Measurements from ENCODE around the gene CCDC6. TPM values are rescaled to one million over a fixed set of nuclear protein-coding genes. Genes with fewer than 3 reads are reported as not detected.
A peak's percentile ranks its signal among the peaks of the same experiment; 100 is the strongest.

The CCDC6 gene
- total RNA-seq, 2 donors from 2014 or later: 65.8 to 91.0 TPM

GRCh38 chr10:59909815-59910214 lies 3.5 kb upstream of the CCDC6 start:
- no peak overlapping the region for H3K9ac ChIP-seq (ENCODE audit: low read depth in 2 of 2, low read length in 2 of 2)
- no peak overlapping the region for H3K27ac ChIP-seq
- H3K4me1 ChIP-seq: no peaks in the 10 kb centered on the region
- no peak for DNase-seq
- H3K36me3 ChIP-seq: no peaks in the 10 kb centered on the region
- intact Hi-C loops (cut with DNase I): loop anchor here (10.0 kb wide), 1 partner anchor 125 kb away; no protein-coding TSS in a partner anchor
- no peaks in the 10 kb centered on the region for H3K9me3 ChIP-seq
- no peak for TF ChIP-seq CTCF (IDR thresholded peaks at IDR 0.05)
- no peaks in the 10 kb centered on the region for H3K27me3 ChIP-seq
- no peak overlapping the region for H3K4me3 ChIP-seq

- no peaks in the 10 kb centered on the region for H3K9me3 ChIP-seq
- no peaks in the 10 kb centered on the region for H3K27me3 ChIP-seq
- DNase-seq: no peak
- TF ChIP-seq CTCF (IDR thresholded peaks at IDR 0.05): no peak
- H3K4me1 ChIP-seq: no peaks in the 10 kb centered on the region
- H3K27ac ChIP-seq: peak overlapping the region; percentile 93
- H3K4me3 ChIP-seq: peak overlapping the region; percentile 27
- peak overlapping the region in 1 of 2 donors; percentile 100 for H3K9ac ChIP-seq (ENCODE audit: low read depth in 2 of 2, low read length in 2 of 2)
- intact Hi-C loops (cut with DNase I): loop anchor here (10.0 kb wide), 1 partner anchor 126 kb away; no protein-coding TSS in a partner anchor
- H3K36me3 ChIP-seq: no peaks in the 10 kb centered on the region
Observed at GRCh38 chr10:59908808-59909143, 2.4 kb upstream of the CCDC6 start.

- intact Hi-C loops (cut with DNase I): loop anchor here (10.0 kb wide), 1 partner anchor 127 kb away; no protein-coding TSS in a partner anchor
- TF ChIP-seq CTCF (IDR thresholded peaks at IDR 0.05): no peak
- Histone ChIP-seq H3K36me3 (no peaks in the 10 kb centered on the region), H3K27ac (peak overlapping the region; percentile 93), H3K27me3 (no peaks in the 10 kb centered on the region), H3K9ac (ENCODE audit: low read depth in 2 of 2, low read length in 2 of 2) (peak overlapping the region; percentile 61 to 100), H3K9me3 (no peaks in the 10 kb centered on the region), H3K4me3 (peak overlapping the region; percentile 27), H3K4me1 (no peaks in the 10 kb centered on the region)
- peak; percentile 86 for DNase-seq
Observed at GRCh38 chr10:59907918-59908807, 1.8 kb upstream of the CCDC6 start.

- TF ChIP-seq CTCF (IDR thresholded peaks at IDR 0.05): no peak
- Histone ChIP-seq H3K36me3 (no peaks in the 10 kb centered on the region), H3K27me3 (no peaks in the 10 kb centered on the region), H3K27ac (peak overlapping the region; percentile 93), H3K4me3 (peak overlapping the region; percentile 85), H3K4me1 (no peaks in the 10 kb centered on the region), H3K9ac (ENCODE audit: low read depth in 2 of 2, low read length in 2 of 2) (peak overlapping the region in 1 of 2 donors; percentile 100), H3K9me3 (no peaks in the 10 kb centered on the region)
- DNase-seq: no peak
- intact Hi-C loops (cut with DNase I): loop anchor here (10.0 kb wide), 1 partner anchor 127 kb away; no protein-coding TSS in a partner anchor
Observed at GRCh38 chr10:59907537-59907917, 1.2 kb upstream of the CCDC6 start.

GRCh38 chr10:59905731-59906416 lies 482 bp downstream of the CCDC6 start:
- no peak for TF ChIP-seq CTCF (IDR thresholded peaks at IDR 0.05)
- Histone ChIP-seq H3K27me3 (no peaks in the 10 kb centered on the region), H3K27ac (peak overlapping the region; percentile 93), H3K9me3 (no peaks in the 10 kb centered on the region), H3K36me3 (no peaks in the 10 kb centered on the region), H3K4me1 (peaks cover 9% of the 10 kb centered on the region), H3K9ac (ENCODE audit: low read depth in 2 of 2, low read length in 2 of 2) (peak overlapping the region; percentile 93 to 100), H3K4me3 (peak overlapping the region; percentile 85)
- no peak for DNase-seq
- intact Hi-C loops (cut with DNase I): loop anchor here (10.0 kb wide), 1 partner anchor 129 kb away; no protein-coding TSS in a partner anchor

Measured in colonic mucosa (tissue), 4 donors.